ENCODE measurements around the gene TNKS1BP1. TPM values are rescaled to one million over a fixed set of nuclear protein-coding genes. Genes with fewer than 3 reads are reported as not detected.

Gene TNKS1BP1
- total RNA-seq, 3 donors from 2014 or later (not counting 1 experiment from before 2014, with no cell fraction given): 4.3 to 9.3 (median 7.5) TPM

DNA sequence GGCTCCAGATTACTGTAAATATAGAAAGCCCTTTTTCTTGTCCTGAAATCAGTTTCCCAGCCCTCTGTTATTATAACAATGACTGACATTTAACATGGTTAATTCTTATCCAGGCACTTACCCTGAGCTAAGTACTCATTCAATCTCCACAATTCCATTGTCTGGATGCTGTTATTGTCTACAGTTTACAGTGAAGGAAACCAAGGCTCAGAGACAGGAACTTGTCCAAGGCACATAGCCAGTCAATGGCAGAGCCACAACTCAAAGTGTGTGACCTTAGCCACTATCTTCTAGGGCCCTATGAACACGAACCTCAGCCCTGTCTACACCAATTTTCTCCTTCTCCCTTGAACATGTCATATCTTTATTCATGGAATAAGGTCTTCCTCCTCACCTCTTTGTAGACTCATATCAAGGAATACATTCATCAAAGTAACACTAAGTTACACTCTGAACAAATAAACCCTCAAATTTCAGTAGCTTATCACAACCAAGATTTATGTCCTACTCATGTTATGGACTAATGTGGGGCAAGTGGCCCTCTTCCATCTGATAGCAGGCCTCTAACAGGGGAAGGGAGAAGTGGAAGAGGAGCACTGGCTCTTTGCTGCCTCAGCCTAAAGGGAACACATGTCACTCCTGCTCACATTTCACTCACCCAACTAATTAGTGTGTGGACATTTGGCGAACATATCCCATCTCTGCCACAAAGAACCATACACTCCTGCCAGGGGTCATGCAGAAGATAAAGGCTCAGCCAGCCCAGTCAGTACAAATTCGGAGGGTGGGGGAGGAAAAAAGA is 48.4 kb downstream of the TNKS1BP1 start:
- Histone ChIP-seq H3K4me3 (ENCODE audit: low read length) (no peak overlapping the region), H3K9me3 (ENCODE audit: control insufficient read depth, insufficient read depth, low read length) (no peaks in the 10 kb centered on the region), H3K27me3 (ENCODE audit: control insufficient read depth, insufficient read depth, low read length) (no peaks in the 10 kb centered on the region), H3K4me1 (ENCODE audit: control insufficient read depth, insufficient read depth, low read length) (no peaks in the 10 kb centered on the region), H3K27ac (ENCODE audit: low read length) (no peak overlapping the region), H3K36me3 (ENCODE audit: control insufficient read depth, insufficient read depth, low read length) (no peaks in the 10 kb centered on the region)
- H3K27ac Mint-ChIP-seq: no peak overlapping the region
- H3K9me3 Mint-ChIP-seq: no peaks in the 10 kb centered on the region
- TF ChIP-seq, protein P1, sequence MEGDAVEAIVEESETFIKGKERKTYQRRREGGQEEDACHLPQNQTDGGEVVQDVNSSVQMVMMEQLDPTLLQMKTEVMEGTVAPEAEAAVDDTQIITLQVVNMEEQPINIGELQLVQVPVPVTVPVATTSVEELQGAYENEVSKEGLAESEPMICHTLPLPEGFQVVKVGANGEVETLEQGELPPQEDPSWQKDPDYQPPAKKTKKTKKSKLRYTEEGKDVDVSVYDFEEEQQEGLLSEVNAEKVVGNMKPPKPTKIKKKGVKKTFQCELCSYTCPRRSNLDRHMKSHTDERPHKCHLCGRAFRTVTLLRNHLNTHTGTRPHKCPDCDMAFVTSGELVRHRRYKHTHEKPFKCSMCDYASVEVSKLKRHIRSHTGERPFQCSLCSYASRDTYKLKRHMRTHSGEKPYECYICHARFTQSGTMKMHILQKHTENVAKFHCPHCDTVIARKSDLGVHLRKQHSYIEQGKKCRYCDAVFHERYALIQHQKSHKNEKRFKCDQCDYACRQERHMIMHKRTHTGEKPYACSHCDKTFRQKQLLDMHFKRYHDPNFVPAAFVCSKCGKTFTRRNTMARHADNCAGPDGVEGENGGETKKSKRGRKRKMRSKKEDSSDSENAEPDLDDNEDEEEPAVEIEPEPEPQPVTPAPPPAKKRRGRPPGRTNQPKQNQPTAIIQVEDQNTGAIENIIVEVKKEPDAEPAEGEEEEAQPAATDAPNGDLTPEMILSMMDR (IDR thresholded peaks at IDR 0.05): no peak
- peaks cover 5% of the 10 kb centered on the region in 2 donors for H3K4me1 Mint-ChIP-seq
- intact Hi-C loops (cut with micrococcal nuclease): no loop called here
- WGBS (ENCODE audit: insufficient coverage): 70% methylated on average over 3 of the region's 3 CpGs
- no peak overlapping the region for H3K4me3 Mint-ChIP-seq
- peaks cover 12 to 20% of the 10 kb centered on the region in 2 donors for H3K27me3 Mint-ChIP-seq (ENCODE audit: low read depth in 2 of 2)
- ATAC-seq (no peak), DNase-seq (no peak)
- no peaks in the 10 kb centered on the region for H3K36me3 Mint-ChIP-seq

DNA sequence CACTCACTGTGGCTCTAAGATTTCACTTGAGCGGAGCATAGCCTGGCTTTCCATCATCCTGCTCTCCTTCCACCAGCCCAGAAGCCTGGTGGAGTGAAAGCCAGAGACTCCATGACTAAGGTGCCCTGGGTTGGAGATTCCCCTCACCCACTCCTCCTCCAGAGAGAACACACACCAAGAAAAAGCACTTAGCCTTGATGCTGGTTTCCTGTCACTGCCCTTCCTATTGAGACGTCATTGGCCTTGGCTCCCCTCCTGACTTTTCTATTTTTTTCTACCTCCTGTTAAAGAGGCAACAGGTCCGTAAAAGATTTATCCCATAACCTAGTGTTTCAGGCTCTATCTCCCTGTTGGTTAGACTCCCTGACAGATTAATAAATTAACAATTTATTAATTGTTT is 49.2 kb downstream of the TNKS1BP1 start:
- peaks cover 5% of the 10 kb centered on the region in 2 donors for H3K4me1 Mint-ChIP-seq
- intact Hi-C loops (cut with micrococcal nuclease): no loop called here
- H3K27ac Mint-ChIP-seq: no peak overlapping the region
- TF ChIP-seq, protein P1 (IDR thresholded peaks at IDR 0.05): no peak
- no peak overlapping the region for H3K4me3 Mint-ChIP-seq
- no peaks in the 10 kb centered on the region for H3K27me3 ChIP-seq (ENCODE audit: control insufficient read depth, insufficient read depth, low read length)
- no peaks in the 10 kb centered on the region for H3K9me3 Mint-ChIP-seq
- DNase-seq: no peak
- H3K27me3 Mint-ChIP-seq (ENCODE audit: low read depth in 2 of 2): peaks cover 12 to 20% of the 10 kb centered on the region in 2 donors
- no peak overlapping the region for H3K27ac ChIP-seq (ENCODE audit: low read length)
- no peaks in the 10 kb centered on the region for H3K9me3 ChIP-seq (ENCODE audit: control insufficient read depth, insufficient read depth, low read length)
- WGBS (ENCODE audit: insufficient coverage): 44% methylated on average over 3 of the region's 3 CpGs
- no peaks in the 10 kb centered on the region for H3K36me3 ChIP-seq (ENCODE audit: control insufficient read depth, insufficient read depth, low read length)
- no peaks in the 10 kb centered on the region for H3K4me1 ChIP-seq (ENCODE audit: control insufficient read depth, insufficient read depth, low read length)
- no peak overlapping the region for H3K4me3 ChIP-seq (ENCODE audit: low read length)
- no peak for ATAC-seq
- H3K36me3 Mint-ChIP-seq: no peaks in the 10 kb centered on the region

DNA sequence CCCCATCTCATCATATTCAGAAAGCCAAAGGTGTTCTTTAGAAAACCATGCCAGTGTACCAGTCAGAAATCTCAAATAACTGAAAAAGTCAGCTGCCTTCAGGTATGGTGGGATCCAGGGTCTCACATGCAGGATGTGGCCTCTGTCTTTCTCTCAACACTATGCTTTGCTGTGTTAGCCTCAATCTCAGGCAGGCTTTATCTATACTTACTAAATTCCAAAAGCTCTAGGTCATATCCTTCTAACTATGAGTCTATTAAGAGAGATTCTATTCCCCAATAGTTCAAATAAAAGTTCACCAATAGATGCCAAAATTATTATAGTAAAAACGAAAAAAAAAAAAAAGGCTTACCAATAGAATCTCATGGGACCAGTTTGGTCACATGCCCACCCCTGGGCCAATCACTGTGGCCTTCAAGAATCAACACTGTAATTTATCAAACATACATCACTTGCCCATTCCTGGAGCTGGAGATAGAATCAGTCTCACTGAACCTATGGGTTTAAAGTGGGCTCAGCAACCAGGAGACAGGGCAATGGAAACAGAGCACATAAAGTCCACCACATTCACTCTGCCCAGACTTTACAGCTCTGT is 49.8 kb downstream of the TNKS1BP1 start:
- no peaks in the 10 kb centered on the region for H3K36me3 Mint-ChIP-seq
- no peak overlapping the region for H3K4me3 Mint-ChIP-seq
- H3K9me3 Mint-ChIP-seq: no peaks in the 10 kb centered on the region
- peaks cover 5% of the 10 kb centered on the region in 2 donors for H3K4me1 Mint-ChIP-seq
- Histone ChIP-seq H3K36me3 (ENCODE audit: control insufficient read depth, insufficient read depth, low read length) (no peaks in the 10 kb centered on the region), H3K9me3 (ENCODE audit: control insufficient read depth, insufficient read depth, low read length) (no peaks in the 10 kb centered on the region), H3K4me3 (ENCODE audit: low read length) (no peak overlapping the region), H3K27ac (ENCODE audit: low read length) (no peak overlapping the region), H3K27me3 (ENCODE audit: control insufficient read depth, insufficient read depth, low read length) (no peaks in the 10 kb centered on the region), H3K4me1 (ENCODE audit: control insufficient read depth, insufficient read depth, low read length) (no peaks in the 10 kb centered on the region)
- DNase-seq (no peak), ATAC-seq (no peak)
- WGBS (ENCODE audit: insufficient coverage): no CpG with 5 or more reads among the region's 1 CpG
- intact Hi-C loops (cut with micrococcal nuclease): no loop called here
- H3K27ac Mint-ChIP-seq: no peak overlapping the region
- peaks cover 12 to 20% of the 10 kb centered on the region in 2 donors for H3K27me3 Mint-ChIP-seq (ENCODE audit: low read depth in 2 of 2)
- TF ChIP-seq, protein P1 (IDR thresholded peaks at IDR 0.05): no peak

Measured in natural killer cell (primary cell).